H1 (cell line): ENCODE results near the gene SPRN. TPM values are rescaled to one million over a fixed set of nuclear protein-coding genes. Genes with fewer than 3 reads are reported as not detected.

Experiments used
- CTCF ChIA-PET: fragments of 300-600 bp; sonication (Branson Sonifier 250); formaldehyde crosslinking; loops from one replicate; lab custom pipeline; 2021; ENCODE audit not compliant: partially characterized antibody; lab: Charles Lee
- POLR2A ChIA-PET: fragments of 300-600 bp; sonication (Branson Sonifier 250); formaldehyde crosslinking; loops from one replicate; lab custom pipeline; 2021; ENCODE audit warnings: inconsistent platforms; ENCODE audit not compliant: partially characterized antibody; lab: Charles Lee
- DNase-seq, 2 experiments: peaks; one replicate each; pipeline versions ENCODE4 v3.0.0 to v3.0.0-alpha.2; 2010 to 2022; ENCODE audit warnings: low spot score in 2 of 2, low read depth in 1 of 2, mixed read lengths in 1 of 2
- FAIRE-seq: peaks from 2 replicates; lab custom pipeline; 2011; peaks lifted over from hg19 to GRCh38; lab: Jason Lieb, UNC
- H2AFZ ChIP-seq: 2 replicates; pipeline ENCODE4 v1.8.1; 2012; ENCODE audit warnings: low read length, inconsistent platforms
- H2AK5ac ChIP-seq: 2 replicates; pipeline ENCODE4 v1.6.1; 2013; ENCODE audit warnings: low read depth, low read length
- H2BK120ac ChIP-seq: replicated peaks from 2 replicates; pipeline ENCODE3; 2013; ENCODE audit warnings: low read depth, low read length, inconsistent platforms
- H2BK12ac ChIP-seq: 2 replicates; pipeline ENCODE4 v1.6.1; 2013; ENCODE audit warnings: low read depth, low read length
- H2BK15ac ChIP-seq: 2 replicates; pipeline ENCODE4 v1.6.1; 2013; ENCODE audit warnings: low read length
- H2BK20ac ChIP-seq: 2 replicates; pipeline ENCODE4 v1.6.1; 2013; ENCODE audit warnings: low read length
- H2BK5ac ChIP-seq: 2 replicates; pipeline ENCODE4 v1.6.1; 2013; ENCODE audit warnings: low read depth, low read length
- H3K14ac ChIP-seq: 2 replicates; pipeline ENCODE4 v1.6.1; 2013; ENCODE audit warnings: inconsistent platforms; ENCODE audit not compliant: insufficient read length
- H3K18ac ChIP-seq: 2 replicates; pipeline ENCODE4 v1.6.1; 2013; ENCODE audit warnings: low read length; ENCODE audit errors: extremely low read depth
- H3K23ac ChIP-seq: 2 replicates; pipeline ENCODE4 v1.6.1; 2013; ENCODE audit warnings: inconsistent platforms; ENCODE audit not compliant: insufficient read length
- H3K23me2 ChIP-seq: 2 replicates; pipeline ENCODE4 v1.6.1; 2013; ENCODE audit warnings: low read depth, low read length
- H3K27ac ChIP-seq: 2 replicates; pipeline ENCODE4 v1.6.1; 2011; ENCODE audit warnings: low read depth, low read length, inconsistent platforms
- H3K27me3 ChIP-seq, 4 experiments: replicated peaks in 1 of 4; 1 replicate in 1 of 4; 2 replicates in 3 of 4; pipeline versions ENCODE4 v1.6.1 to v1.8.1; 2011 to 2013; ENCODE audit warnings: low read length in 3 of 4, mild to moderate bottlenecking in 3 of 4, inconsistent platforms in 2 of 4, mixed read lengths in 2 of 4, moderate library complexity in 1 of 4; ENCODE audit not compliant: control insufficient read depth in 3 of 4, insufficient read depth in 3 of 4; ENCODE audit errors: extremely low read depth in 1 of 4
- H3K36me3 ChIP-seq, 4 experiments: 2 replicates each; pipeline versions ENCODE4 v1.6.1 to v1.8.1; 2011 to 2013; ENCODE audit warnings: mild to moderate bottlenecking in 4 of 4, low read length in 3 of 4, moderate library complexity in 2 of 4, control low read depth in 1 of 4, inconsistent platforms in 1 of 4; ENCODE audit not compliant: insufficient read depth in 4 of 4, control insufficient read depth in 2 of 4
- H3K4ac ChIP-seq: replicated peaks from 2 replicates; pipeline ENCODE3; 2013; ENCODE audit warnings: low read length, low read depth, mixed read lengths, inconsistent platforms; ENCODE audit not compliant: insufficient read length
- H3K4me1 ChIP-seq, 4 experiments: replicated peaks in 1 of 4; 1 replicate in 1 of 4; 2 replicates in 3 of 4; pipeline versions ENCODE4 v1.6.1 to v1.8.1; 2011 to 2013; ENCODE audit warnings: low read length in 3 of 4, inconsistent platforms in 2 of 4, mixed read lengths in 1 of 4; ENCODE audit not compliant: insufficient read depth in 4 of 4, control insufficient read depth in 3 of 4
- H3K4me2 ChIP-seq, 2 experiments: 2 replicates each; pipeline versions ENCODE4 v1.6.1 to v1.8.1; 2011 to 2013; ENCODE audit warnings: low read depth in 2 of 2, low read length in 2 of 2, control low read depth in 1 of 2, inconsistent platforms in 1 of 2, mild to moderate bottlenecking in 1 of 2; ENCODE audit not compliant: insufficient read depth in 1 of 2
- H3K4me3 ChIP-seq, 4 experiments: fragments of 200-600, 300-600 bp in 1 of 4; sonication (generic), shearing (Covaris generic), sonication (Bioruptor Twin) in 1 of 4; 2 replicates each; pipeline versions ENCODE4 v1.5.1 to v1.8.1; 2011 to 2016; ENCODE audit warnings: low read length in 4 of 4, low read depth in 3 of 4, control low read depth in 2 of 4, inconsistent platforms in 2 of 4, mild to moderate bottlenecking in 2 of 4, mixed read lengths in 1 of 4, moderate library complexity in 1 of 4; ENCODE audit not compliant: insufficient read depth in 2 of 4; ENCODE audit errors: extremely low read depth in 1 of 4
- H3K56ac ChIP-seq: replicated peaks from 2 replicates; pipeline ENCODE3; 2013; ENCODE audit warnings: low read depth, mild to moderate bottlenecking, mixed read lengths, low read length, inconsistent platforms; ENCODE audit not compliant: insufficient read length
- H3K79me1 ChIP-seq: 2 replicates; pipeline ENCODE4 v1.6.1; 2013; ENCODE audit warnings: low read depth, low read length, control low read depth
- H3K79me2 ChIP-seq, 2 experiments: 2 replicates each; pipeline versions ENCODE4 v1.6.1 to v1.8.1; 2012 to 2013; ENCODE audit warnings: low read length in 2 of 2, mild to moderate bottlenecking in 2 of 2, inconsistent platforms in 1 of 2; ENCODE audit not compliant: insufficient read depth in 2 of 2, control insufficient read depth in 1 of 2
- H3K9ac ChIP-seq, 4 experiments: replicated peaks in 1 of 4; 1 replicate in 1 of 4; 2 replicates in 3 of 4; pipeline versions ENCODE4 v1.6.1 to v1.8.1; 2011 to 2013; ENCODE audit warnings: low read depth in 3 of 4, low read length in 3 of 4, control low read depth in 2 of 4, mild to moderate bottlenecking in 2 of 4, moderate library complexity in 2 of 4, inconsistent platforms in 1 of 4; ENCODE audit errors: extremely low read depth in 1 of 4
- H3K9me3 ChIP-seq, 2 experiments: 2 replicates each; pipeline versions ENCODE4 v1.6.1 to v1.8.1; 2012 to 2013; ENCODE audit warnings: mild to moderate bottlenecking in 2 of 2, moderate library complexity in 2 of 2, control low read depth in 1 of 2, inconsistent platforms in 1 of 2, low read depth in 1 of 2, low read length in 1 of 2, mixed read lengths in 1 of 2; ENCODE audit not compliant: insufficient read depth in 2 of 2
- H4K20me1 ChIP-seq, 2 experiments: replicated peaks in 1 of 2; 2 replicates each; pipeline versions ENCODE3 to v1.8.1; 2011 to 2013; ENCODE audit warnings: inconsistent platforms in 2 of 2, low read length in 2 of 2, mild to moderate bottlenecking in 1 of 2; ENCODE audit not compliant: insufficient read depth in 2 of 2, control insufficient read depth in 1 of 2
- H4K5ac ChIP-seq: 2 replicates; pipeline ENCODE4 v1.6.1; 2013; ENCODE audit warnings: low read length, low read depth, mixed read lengths, inconsistent platforms; ENCODE audit not compliant: insufficient read length
- H4K8ac ChIP-seq: 2 replicates; pipeline ENCODE4 v1.8.0; 2013; ENCODE audit warnings: mild to moderate bottlenecking, moderate library complexity, low read length, inconsistent platforms; ENCODE audit not compliant: insufficient read depth; ENCODE audit errors: extremely low read depth
- H4K91ac ChIP-seq: replicated peaks from 2 replicates; pipeline ENCODE3; 2013; ENCODE audit warnings: low read length, mixed read lengths, inconsistent platforms; ENCODE audit not compliant: insufficient read length
- BRCA1 ChIP-seq: IDR thresholded peaks from 2 replicates; pipeline ENCODE4 v1.6.1; 2012; ENCODE audit warnings: low read depth, low read length, improper control_type of control experiment
- FOSL1 ChIP-seq: IDR thresholded peaks from 2 replicates; pipeline ENCODE4 v1.6.1; 2011; ENCODE audit warnings: mild to moderate bottlenecking, low read depth, low read length, moderate library complexity; ENCODE audit not compliant: insufficient read depth
- HDAC6 ChIP-seq: IDR thresholded peaks from one replicate; pipeline ENCODE4 v1.7.1; 2012; ENCODE audit warnings: low read depth, mild to moderate bottlenecking, inconsistent platforms, low read length, moderate library complexity
- KDM1A ChIP-seq: fragments of 200-600, 300-600 bp; sonication (generic); IDR thresholded peaks from 2 replicates; pipeline ENCODE4 v1.7.1; 2016; ENCODE audit warnings: mild to moderate bottlenecking, low read length, borderline replicate concordance
- KDM5A ChIP-seq: fragments of 200-600 bp; IDR thresholded peaks from 2 replicates; pipeline ENCODE4 v1.7.1; 2012; ENCODE audit warnings: mild to moderate bottlenecking, low read length, inconsistent platforms, mixed read lengths
- RNF2 ChIP-seq: fragments of 200-900, 300-1000 bp; sonication (generic); IDR thresholded peaks from 2 replicates; pipeline ENCODE4 v1.7.1; 2016; ENCODE audit warnings: borderline replicate concordance, low read depth, mild to moderate bottlenecking, antibody characterized with exemption, low read length; ENCODE audit not compliant: poor library complexity, severe bottlenecking; ENCODE audit errors: missing control alignments
- RXRA ChIP-seq: IDR thresholded peaks from 2 replicates; pipeline ENCODE4 v1.6.1; 2011; ENCODE audit warnings: low read depth, mild to moderate bottlenecking, low read length, moderate library complexity; ENCODE audit not compliant: insufficient read depth
- SIX5 ChIP-seq: IDR thresholded peaks from 2 replicates; pipeline ENCODE4 v1.6.1; 2011; ENCODE audit warnings: mild to moderate bottlenecking, low read depth, low read length
- SP1 ChIP-seq: IDR thresholded peaks from 2 replicates; pipeline ENCODE4 v1.6.1; 2011; ENCODE audit warnings: low read depth, low read length
- TAF7 ChIP-seq: optimal IDR thresholded peaks from 2 replicates; pipeline ENCODE3; 2011; ENCODE audit warnings: low read depth, mild to moderate bottlenecking, inconsistent platforms, low read length, moderate library complexity, borderline replicate concordance
- YY1 ChIP-seq: IDR thresholded peaks from 2 replicates; pipeline ENCODE4 v1.6.1; 2011; ENCODE audit warnings: low read depth, mild to moderate bottlenecking, low read length
- WGBS, 2 experiments: shearing (Covaris generic) in 1 of 2; methylation state at CpG; one replicate each; pipeline versions ENCODE4 v1.1.6 to v1.1.7; 2013 to 2015; ENCODE audit warnings: low lambda C conversion rate in 2 of 2, mixed read lengths in 2 of 2, inconsistent platforms in 1 of 2, low coverage in 1 of 2, missing lambda C conversion rate in 1 of 2; ENCODE audit not compliant: insufficient replicate concordance in 2 of 2, insufficient coverage in 1 of 2, insufficient read length in 1 of 2; ENCODE audit errors: extremely low coverage in 1 of 2, missing lambda C conversion rate in 1 of 2; 5-methylcytosine and 5-hydroxymethylcytosine counted together
- polyA plus RNA-seq, 7 experiments: library from polyadenylated mRNA; depleted of rRNA in 3 of 7; stranded (reverse) in 5 of 7; unstranded in 2 of 7; fragments of >200 nt in 5 of 7; fragments of 200-250 nt in 2 of 7; gene quantifications; 1 replicate in 5 of 7; 2 replicates in 1 of 7; 4 replicates in 1 of 7; pipeline versions ENCODE4 v1.2.1 to v1.2.3, GENCODE V29; 2011 to 2013; ENCODE audit warnings: missing spikeins in 2 of 7, mixed read lengths in 2 of 7
- total RNA-seq: library from RNA; stranded (reverse); fragmentation: NEBNext Ultra II Directional; extraction: Animal tissue kit (Norgen Biotek cat#: 25700); gene quantifications from 2 replicates; pipeline ENCODE4 v1.2.1, GENCODE V29; 2021

SPRN gene
- total and polyA plus RNA-seq, 2 of the 8 experiments (the other 6 are each of a cell fraction or from before 2014, with no cell fraction given) = 0.23 to 0.24 TPM

- Histone ChIP-seq H3K4me3 (peak within 1 kb of the TSS; percentile 75 to 93 (median 92)), H3K14ac (no peak within 1 kb of the TSS), H3K27me3 (no peaks in the 10 kb centered on the region), H3K23ac (no peak within 1 kb of the TSS), H4K91ac (peak within 1 kb of the TSS; percentile 61), H3K79me1 (peaks cover 3% of the 10 kb centered on the region), H2AFZ (peak within 1 kb of the TSS; percentile 21; the same call in 1 of the 2 replicates), H3K18ac (peak within 1 kb of the TSS; percentile 99), H4K8ac (peak within 1 kb of the TSS; percentile 95), H3K4ac (peak within 1 kb of the TSS; percentile 32), H3K56ac (peak within 1 kb of the TSS; percentile 87), H3K36me3 (peaks cover 6 to 28% (median 13%) of the 10 kb centered on the region in 4 experiments; a peak in 7 of 8 replicates), H3K79me2 (peaks cover 0 to 23% of the 10 kb centered on the region in 2 experiments; a peak in 2 of 4 replicates), H2AK5ac (no peak within 1 kb of the TSS), H4K5ac (peak within 1 kb of the TSS; percentile 97), H2BK20ac (no peak within 1 kb of the TSS), H2BK12ac (no peak within 1 kb of the TSS; the same call in 1 of the 2 replicates), H2BK15ac (no peak within 1 kb of the TSS), H2BK5ac (peak within 1 kb of the TSS; percentile 97), H4K20me1 (peaks cover 0 to 3% of the 10 kb centered on the region in 2 experiments), H3K9me3 (no peaks in the 10 kb centered on the region), H3K27ac (peak within 1 kb of the TSS; percentile 91), H3K9ac (peak within 1 kb of the TSS; percentile 79 to 91 (median 85)), H3K4me1 (peaks cover 0 to 3% (median 0%) of the 10 kb centered on the region in 4 experiments; a peak in 3 of 7 replicates), H3K4me2 (peak within 1 kb of the TSS; percentile 74 to 82), H3K23me2 (peaks cover 2% of the 10 kb centered on the region; the same call in 1 of the 2 replicates), H2BK120ac (no peak within 1 kb of the TSS)
- ChIA-PET CTCF (no interaction called here), POLR2A (interaction anchor here (0.7 to 6.0 kb wide), 6 partner anchors 11 to 64 kb away, joined by 3 to 25 read pairs (median 3); partner anchors contain the start of gene PAOX)
- WGBS, 2 experiments = 2% methylated on average over 32 of the region's 69 CpGs; no CpG with 5 or more reads in 1 of the 2 experiments
- FAIRE-seq (no peak), DNase-seq (peak; percentile 25 to 99)
- TF ChIP-seq KDM5A (peak; percentile 68; the same call in 1 of the 2 replicates), YY1 (peak; percentile 85; the same call in 1 of the 2 replicates), KDM1A (no peak), SIX5 (no peak), TAF7 (peak; percentile 82), RXRA (no peak), SP1 (peak; percentile 37; the same call in 1 of the 2 replicates), HDAC6 (no peak), FOSL1 (0 out of 2 replicates have a peak, but pooled peaks have one; percentile 24), BRCA1 (no peak), RNF2 (no peak)
Observed at GRCh38 chr10:133394064-133394663, 30.3 kb downstream of the SPRN start, which contains the start of gene MTG1. Gene MTG1, plus strand, starts transcription at chr10:133394157. Its CDS starts 64 bp downstream, at chr10:133394221.
